UCSD-AML1 (cell line): ENCODE measurements around the gene POC1A.
A peak's percentile ranks its signal among the peaks of the same experiment; 100 is the strongest.

Experiments used
- DNase-seq: peaks from one replicate; lab custom pipeline; 2025; ENCODE audit not compliant: unreplicated experiment; lab: John Stamatoyannopoulos, UW

The POC1A gene

GRCh38 chr3:52154135-52155094 is at the start of gene POC1A:
POC1A (minus strand) TSS chr3:52154423; CDS start chr3:52154372, 51 bp downstream.
- peak; percentile 94 for DNase-seq

GRCh38 chr3:52203701-52204100 is 49.5 kb upstream of the POC1A start:
- DNase-seq, result no peak

- DNase-seq, result no peak
Measured at GRCh38 chr3:52202384-52203077, 48.3 kb upstream of the POC1A start.

DNA sequence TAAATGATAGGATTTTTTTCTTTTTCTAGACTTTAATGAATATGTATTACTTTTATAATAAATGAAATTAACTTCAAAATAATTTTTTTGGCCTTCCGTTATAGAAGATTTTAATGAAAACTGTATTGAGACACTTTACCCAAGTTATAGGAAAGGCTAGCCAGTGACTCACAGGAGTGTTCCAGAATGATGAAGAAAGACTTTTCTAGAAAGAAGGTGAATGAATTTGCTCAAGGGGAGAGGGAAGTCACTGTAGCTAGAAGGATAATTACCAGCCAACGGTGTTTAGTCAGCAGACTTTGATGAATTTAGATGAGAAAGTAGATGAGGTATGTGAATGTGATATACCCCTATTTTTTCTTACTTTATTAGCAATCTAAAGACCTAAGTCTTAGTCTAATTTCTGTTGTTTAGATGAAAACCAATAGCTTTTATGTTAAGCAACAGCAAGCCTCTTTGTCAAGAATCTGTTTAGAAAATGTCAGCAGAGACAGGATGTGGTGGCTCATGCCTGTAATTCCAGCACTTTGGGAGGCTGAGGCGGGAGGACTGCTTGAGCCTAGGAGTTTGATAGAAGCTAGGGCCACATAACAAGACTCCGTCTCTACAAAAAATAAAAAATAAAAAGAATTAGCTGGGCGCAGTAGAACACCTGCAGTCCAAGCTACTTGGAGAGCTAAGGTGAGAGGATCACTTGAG is 46.9 kb upstream of the POC1A start:
- no peak for DNase-seq

DNA sequence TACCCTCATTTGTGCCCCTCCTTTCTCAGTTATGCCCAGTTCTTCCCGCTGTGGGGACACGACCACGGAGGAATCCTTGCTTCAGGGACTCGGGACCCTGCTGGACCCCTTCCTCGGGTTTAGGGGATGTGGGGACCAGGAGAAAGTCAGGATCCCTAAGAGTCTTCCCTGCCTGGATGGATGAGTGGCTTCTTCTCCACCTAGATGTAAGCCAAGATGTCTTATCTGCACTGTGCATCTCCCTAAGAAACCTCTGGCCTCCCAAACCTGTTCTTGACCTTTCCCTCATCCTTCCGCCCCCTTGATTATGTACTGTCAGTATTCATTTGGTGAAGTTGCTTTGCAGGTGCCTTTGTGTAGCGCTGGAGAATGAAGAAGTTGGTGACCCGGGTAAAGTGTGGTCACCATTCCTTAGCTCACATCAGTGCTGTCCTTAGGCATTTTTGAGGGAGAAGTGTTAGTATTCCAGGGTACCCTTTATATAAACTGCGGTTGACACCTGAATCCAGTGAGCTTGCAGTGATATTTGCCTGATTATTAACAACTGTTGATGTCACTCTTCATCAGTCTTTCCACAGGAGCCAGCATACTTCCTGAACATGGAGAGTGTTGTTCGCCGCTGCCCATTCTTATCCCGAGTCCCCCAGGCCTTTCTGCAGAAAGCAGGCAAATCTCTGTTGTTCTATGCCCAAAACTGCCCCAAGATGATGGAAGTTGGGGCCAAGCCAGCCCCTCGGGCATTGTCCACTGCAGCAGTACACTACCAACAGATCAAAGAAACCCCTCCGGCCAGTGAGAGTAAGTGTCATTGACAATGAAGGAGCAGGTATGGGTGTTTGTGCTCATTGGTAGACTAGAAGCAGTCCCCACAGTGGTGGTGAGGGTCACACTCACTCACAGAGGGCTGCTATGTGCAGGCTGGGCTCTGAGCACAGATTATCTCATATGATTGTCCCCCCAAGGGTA is 44.7 kb upstream of the POC1A start:
- DNase-seq, result no peak

GRCh38 chr3:52197842-52198625 is 43.8 kb upstream of the POC1A start, which contains the start of gene ALAS1:
ALAS1 (plus strand) TSS chr3:52198160; CDS start chr3:52199242, 1,082 bp downstream.
- DNase-seq, result peak; percentile 96

DNA sequence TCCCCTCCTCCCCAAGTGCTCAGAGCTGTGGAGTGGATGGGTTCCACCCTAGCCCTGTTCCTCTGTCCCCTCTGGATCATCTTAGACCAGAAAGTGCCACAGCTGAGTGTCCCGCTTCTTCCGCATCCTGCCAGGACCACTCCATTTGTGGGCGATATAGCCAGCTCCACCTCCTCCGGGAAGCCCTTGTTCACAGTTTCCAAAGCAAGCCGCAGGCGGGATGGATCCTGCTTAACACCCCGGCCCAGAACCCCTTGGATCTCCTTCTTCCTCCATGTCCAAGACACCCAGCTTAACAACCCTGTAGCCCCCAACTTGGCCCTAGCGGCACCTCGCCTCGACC is 43.2 kb upstream of the POC1A start:
- no peak for DNase-seq

GRCh38 chr3:52196977-52197376 is 42.8 kb upstream of the POC1A start:
- no peak for DNase-seq

DNA sequence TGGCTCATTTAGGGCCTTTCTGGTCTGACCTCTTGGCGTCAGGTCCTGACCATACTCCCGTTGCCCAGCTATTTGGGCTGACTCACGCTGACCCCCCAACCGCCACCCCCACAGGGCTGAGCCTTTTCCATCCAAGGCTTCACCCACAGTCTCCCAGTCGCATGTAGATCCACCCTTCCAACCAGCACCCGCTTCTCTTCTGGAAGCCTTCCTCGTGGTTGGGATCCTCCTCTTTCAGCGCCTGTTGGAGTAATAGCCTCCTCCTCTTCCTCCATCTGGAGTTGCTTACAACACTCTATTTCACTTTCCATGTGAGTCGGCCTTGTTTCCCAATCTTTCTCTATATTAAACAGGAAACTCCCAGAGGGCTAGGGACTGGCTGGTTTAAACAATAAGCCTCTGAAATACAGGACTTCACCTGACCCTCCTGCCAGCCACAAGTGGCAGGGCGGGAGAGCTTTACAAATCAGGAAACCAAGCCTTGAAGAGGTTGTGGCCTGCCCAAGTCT is 41.7 kb upstream of the POC1A start:
- DNase-seq, result no peak

DNA sequence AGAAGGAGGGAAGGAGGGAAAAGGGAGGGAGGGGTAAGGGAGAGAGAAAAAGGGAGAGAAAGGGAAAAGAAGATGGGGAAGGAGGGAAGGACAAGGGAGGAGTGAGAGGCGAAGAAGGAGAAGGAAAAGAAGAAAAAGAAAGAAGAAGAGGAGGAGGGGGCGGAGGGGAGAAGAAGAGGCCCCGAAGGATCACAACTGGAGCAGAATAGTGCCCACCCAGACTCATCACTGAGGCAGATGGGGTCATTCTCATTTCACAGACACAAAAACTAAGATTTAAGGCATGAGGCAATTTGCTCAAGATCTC is 41.0 kb upstream of the POC1A start:
- DNase-seq, result no peak

DNA sequence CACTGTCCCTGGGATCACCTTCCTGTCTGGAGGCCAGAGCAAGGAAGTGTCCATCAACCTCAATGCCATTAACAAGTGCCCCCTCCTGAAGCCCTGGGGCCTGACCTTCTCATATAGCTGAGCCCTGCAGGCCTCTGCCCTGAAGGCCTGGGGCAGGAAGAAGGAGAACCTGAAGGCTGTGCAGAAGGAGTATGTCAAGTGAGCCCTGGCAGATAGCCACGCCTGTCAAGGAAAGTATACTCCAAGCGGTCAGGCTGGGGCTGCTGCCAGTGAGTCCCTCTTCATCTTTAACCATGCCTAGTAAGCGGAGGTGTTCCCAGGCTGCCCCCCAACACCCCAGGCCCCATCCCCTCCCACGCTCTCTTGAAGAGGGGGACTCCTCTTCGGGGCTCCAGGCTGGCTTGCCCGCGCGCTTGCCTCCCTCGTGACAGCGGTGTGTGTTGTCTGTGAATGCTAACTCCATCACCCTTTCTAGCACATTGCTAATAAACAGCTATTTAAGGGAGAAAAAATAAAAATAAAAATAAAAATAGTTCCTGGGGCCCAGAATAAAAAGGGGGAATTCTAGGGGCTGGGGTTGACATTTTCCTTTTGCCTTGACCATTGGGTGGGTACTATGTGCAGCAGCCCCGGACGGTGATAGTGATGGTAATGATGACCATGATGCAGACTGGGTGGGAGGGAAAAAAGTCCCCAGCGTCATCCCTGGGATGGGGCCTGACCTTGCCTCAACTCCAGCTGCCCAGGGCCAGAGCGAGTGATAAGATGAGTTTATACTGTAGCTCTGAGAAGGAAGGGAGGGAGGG is 40.5 kb upstream of the POC1A start:
- no peak for DNase-seq

- DNase-seq, result no peak
Measured at GRCh38 chr3:52193065-52193464, 38.8 kb upstream of the POC1A start.

- DNase-seq, result no peak
Measured at GRCh38 chr3:52191663-52192062, 37.4 kb upstream of the POC1A start.

GRCh38 chr3:52190294-52191074 is 36.3 kb upstream of the POC1A start:
- no peak for DNase-seq

DNA sequence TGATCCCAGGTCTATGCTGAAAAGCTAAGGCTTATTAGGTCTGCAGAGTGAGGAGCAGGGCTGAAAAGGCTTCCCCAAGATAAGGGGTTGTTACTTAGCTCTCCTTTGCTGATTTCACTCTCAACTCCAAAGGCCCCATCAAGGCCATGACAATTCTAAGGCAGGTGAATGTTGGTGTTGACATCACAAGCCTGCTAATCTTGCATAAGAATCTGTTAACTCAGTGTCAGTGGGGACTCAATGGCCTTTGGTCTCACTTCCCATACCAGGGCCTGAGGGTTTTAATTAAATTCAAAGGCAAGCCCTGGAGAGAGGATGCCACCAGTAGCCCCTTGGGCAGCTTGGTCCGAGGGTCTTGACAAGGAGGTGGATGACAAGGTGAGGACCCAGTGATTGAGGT is 34.3 kb upstream of the POC1A start:
- no peak for DNase-seq

DNA sequence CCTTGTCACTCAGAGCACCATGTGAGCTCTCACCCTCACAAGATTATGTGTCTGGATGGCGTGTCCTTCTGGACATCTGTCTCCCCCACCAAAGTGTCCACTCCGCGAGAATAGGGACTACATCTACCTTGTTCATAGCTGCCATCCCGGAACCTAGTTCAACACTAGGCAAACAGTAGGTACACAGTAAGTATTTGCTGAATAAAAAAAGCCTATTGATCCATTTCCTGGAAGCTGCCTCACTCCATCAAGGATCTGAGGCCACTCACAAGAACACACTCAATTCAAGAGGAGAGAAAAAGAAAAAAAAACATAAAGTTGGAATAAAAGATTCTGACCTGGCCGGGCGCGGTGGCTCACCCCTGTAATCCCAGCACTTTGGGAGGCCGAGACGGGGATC is 32.5 kb upstream of the POC1A start:
- no peak for DNase-seq

DNA sequence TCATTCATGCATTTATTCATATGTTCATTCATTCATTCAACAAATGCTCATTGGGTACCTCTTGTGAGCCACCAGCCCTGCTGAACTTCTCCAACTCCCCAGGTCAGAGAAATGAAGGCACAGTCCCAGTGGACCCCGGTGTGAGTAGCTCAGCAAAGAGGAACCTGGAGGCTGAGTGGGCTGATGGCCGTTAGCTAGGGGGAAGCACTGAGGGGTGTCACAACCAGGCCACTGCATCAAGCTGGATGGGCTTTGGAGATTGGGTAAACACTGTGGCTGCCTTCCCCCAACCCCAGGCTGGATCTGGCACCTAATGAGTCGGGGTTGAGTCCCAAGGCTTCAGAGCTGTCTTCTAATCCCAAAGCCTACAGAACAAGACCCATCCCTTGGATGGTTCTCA is 31.6 kb upstream of the POC1A start:
- DNase-seq, result no peak

DNA sequence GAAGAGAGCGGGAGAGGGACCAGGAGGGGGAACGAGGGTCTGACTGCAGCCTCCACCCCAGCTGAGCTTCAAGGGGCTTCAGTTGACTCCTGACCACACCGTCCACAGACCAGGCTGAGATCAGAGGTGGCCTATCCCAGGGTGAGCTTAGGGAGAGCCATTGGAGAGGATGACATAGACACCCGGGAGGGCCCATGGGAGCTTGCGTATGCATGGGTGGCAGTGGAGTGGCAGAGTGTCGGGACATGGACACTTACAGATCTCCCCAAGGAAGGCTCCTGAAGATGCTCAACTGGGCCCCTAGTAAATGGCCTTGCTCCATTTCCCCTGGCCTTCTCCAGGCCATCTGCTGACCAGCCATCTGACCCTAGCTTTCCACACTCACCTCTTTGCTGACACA is 31.1 kb upstream of the POC1A start:
- no peak for DNase-seq
